Lower leg skin (tissue), 4 donors: Measurements from ENCODE around the gene ASAP2. TPM values are rescaled to one million over a fixed set of nuclear protein-coding genes. Genes with fewer than 3 reads are reported as not detected.

Source experiments
- DNase-seq, 2 donors: peaks; one replicate each; pipeline ENCODE4 v3.0.0-alpha.2; 2019; ENCODE audit warnings: low spot score in 2 of 2
- H3K4me3 ChIP-seq: fragments of 200-600 bp; sonication (generic); 2 replicates; pipeline ENCODE4 v1.5.1; 2017; ENCODE audit warnings: mild to moderate bottlenecking, low read depth; ENCODE audit not compliant: poor library complexity, severe bottlenecking
- POLR2A ChIP-seq, 2 donors: fragments of 450-650 bp; IDR thresholded peaks; one replicate each; pipeline ENCODE4 v1.6.1; 2016 to 2017; ENCODE audit warnings: antibody characterized with exemption in 2 of 2, mild to moderate bottlenecking in 1 of 2, moderate library complexity in 1 of 2
- WGBS, 2 donors: methylation state at CpG; one replicate each; pipeline ENCODE4 v1.1.5; 2018; 5-methylcytosine and 5-hydroxymethylcytosine counted together
- intact Hi-C: fragments of 100-400 bp; cut with DNase I; formaldehyde crosslinking; loops from one replicate; pipeline ENCODE4 v1.15.0; 2023; ENCODE audit warnings: low total_unique reads
- total RNA-seq, 4 donors: library from RNA; depleted of rRNA; stranded (reverse); fragments of >200 nt; gene quantifications; one replicate each; pipeline ENCODE4 v1.1.0, GENCODE V29; 2016
- TF ChIP-seq, protein P1 (sequence below), 3 donors: fragments of 450-650 bp; IDR thresholded peaks; one replicate each; pipeline ENCODE4 v1.5.1; 2016; ENCODE audit warnings: antibody characterized with exemption in 3 of 3, mild to moderate bottlenecking in 3 of 3, moderate library complexity in 2 of 3

The ASAP2 gene
- total RNA-seq, 4 donors from 2014 or later = 30.4 to 40.7 (median 33.1) TPM

DNA sequence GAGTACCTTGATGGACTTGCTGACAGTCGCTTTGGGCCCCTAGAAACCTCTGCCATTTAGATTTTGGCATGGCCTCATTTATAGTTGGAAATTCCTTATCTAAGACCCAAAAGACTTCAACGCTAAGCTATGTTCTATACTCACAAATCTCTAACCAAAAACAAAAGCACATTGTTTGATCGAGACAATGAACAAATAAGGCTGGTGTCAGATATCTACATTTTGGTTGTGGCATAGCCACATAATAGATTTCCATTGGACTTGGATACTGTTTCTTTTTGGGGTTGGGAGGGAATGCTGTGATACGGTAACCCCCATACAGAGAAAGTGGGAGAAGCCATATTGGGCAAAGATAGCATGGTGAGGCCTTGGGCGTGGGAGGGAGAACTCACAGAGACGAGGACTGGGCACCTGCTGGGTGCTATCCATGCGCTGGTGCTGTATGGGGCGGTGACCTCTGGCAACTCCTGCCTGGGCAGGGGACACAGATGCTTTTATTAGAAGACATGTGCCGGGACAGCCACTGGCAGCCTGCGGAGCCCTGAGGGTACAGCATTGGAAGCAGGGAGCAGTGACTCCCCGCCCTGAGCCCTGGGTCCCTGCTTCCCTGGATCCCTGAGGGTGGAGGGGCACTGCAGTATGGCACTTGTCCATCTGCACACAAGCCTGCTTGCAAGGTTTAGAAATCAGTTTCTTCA lies 97.1 kb downstream of the ASAP2 start:
- TF ChIP-seq POLR2A (IDR thresholded peaks at IDR 0.05) = no peak
- TF ChIP-seq, protein P1, sequence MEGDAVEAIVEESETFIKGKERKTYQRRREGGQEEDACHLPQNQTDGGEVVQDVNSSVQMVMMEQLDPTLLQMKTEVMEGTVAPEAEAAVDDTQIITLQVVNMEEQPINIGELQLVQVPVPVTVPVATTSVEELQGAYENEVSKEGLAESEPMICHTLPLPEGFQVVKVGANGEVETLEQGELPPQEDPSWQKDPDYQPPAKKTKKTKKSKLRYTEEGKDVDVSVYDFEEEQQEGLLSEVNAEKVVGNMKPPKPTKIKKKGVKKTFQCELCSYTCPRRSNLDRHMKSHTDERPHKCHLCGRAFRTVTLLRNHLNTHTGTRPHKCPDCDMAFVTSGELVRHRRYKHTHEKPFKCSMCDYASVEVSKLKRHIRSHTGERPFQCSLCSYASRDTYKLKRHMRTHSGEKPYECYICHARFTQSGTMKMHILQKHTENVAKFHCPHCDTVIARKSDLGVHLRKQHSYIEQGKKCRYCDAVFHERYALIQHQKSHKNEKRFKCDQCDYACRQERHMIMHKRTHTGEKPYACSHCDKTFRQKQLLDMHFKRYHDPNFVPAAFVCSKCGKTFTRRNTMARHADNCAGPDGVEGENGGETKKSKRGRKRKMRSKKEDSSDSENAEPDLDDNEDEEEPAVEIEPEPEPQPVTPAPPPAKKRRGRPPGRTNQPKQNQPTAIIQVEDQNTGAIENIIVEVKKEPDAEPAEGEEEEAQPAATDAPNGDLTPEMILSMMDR (IDR thresholded peaks at IDR 0.05) = no peak
- WGBS, 2 donors = 84 to 87% methylated on average over 10 to 11 of the region's 11 CpGs

GRCh38 chr2:9306911-9307310 lies 100.3 kb downstream of the ASAP2 start:
- intact Hi-C loops = no loop called here
- DNase-seq = peak in 1 of 2 donors; percentile 69
- WGBS, 2 donors = 49 to 79% methylated on average over 7 to 8 of the region's 8 CpGs
- no peak overlapping the region for H3K4me3 ChIP-seq
- TF ChIP-seq, protein P1 (IDR thresholded peaks at IDR 0.05) = no peak
- no peak for TF ChIP-seq POLR2A (IDR thresholded peaks at IDR 0.05)

More for the DNA sequence above, 97.1 kb downstream of the ASAP2 start:
- intact Hi-C loops = no loop called here
- peak in 1 of 2 donors; percentile 67 for DNase-seq
- H3K4me3 ChIP-seq = no peak overlapping the region

GRCh38 chr2:9307535-9307934 lies 100.9 kb downstream of the ASAP2 start:
- TF ChIP-seq, protein P1 (IDR thresholded peaks at IDR 0.05) = no peak
- TF ChIP-seq POLR2A (IDR thresholded peaks at IDR 0.05) = no peak
- 54 to 60% methylated on average over 7 of the region's 7 CpGs for WGBS, 2 donors
- no peak overlapping the region for H3K4me3 ChIP-seq
- intact Hi-C loops = no loop called here
- peak in 1 of 2 donors; percentile 78 for DNase-seq

- 77 to 79% methylated on average over 14 of the region's 14 CpGs for WGBS, 2 donors
- no peak overlapping the region for H3K4me3 ChIP-seq
- intact Hi-C loops = no loop called here
- DNase-seq = peak in 1 of 2 donors; percentile 60
- TF ChIP-seq POLR2A (IDR thresholded peaks at IDR 0.05) = no peak
- TF ChIP-seq, protein P1 (IDR thresholded peaks at IDR 0.05) = no peak
Measured at GRCh38 chr2:9308186-9308955, 101.8 kb downstream of the ASAP2 start.

DNA sequence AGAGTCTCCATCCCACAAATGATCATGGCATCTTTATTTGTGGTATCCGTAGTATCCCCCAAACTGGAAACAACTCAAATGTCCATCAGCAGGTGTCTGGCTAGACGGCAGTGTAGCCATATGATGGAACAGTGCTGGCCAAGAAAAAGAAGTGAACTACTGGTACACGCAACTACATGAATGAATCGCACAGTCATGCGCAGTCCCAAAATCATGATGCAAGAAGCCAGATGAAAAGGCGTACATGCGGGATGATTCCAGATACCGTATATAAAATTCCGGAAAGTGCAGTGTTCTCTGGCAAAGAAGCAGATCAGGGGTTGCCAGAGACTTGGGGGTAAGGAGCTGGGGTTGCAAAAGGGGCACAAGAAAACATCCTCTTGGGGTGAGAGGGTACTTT lies 102.5 kb downstream of the ASAP2 start:
- intact Hi-C loops = no loop called here
- WGBS, 2 donors = 93% methylated on average over 9 of the region's 9 CpGs
- H3K4me3 ChIP-seq = no peak overlapping the region
- peak in 1 of 2 donors; percentile 23 for DNase-seq
- TF ChIP-seq, protein P1 (IDR thresholded peaks at IDR 0.05) = no peak
- TF ChIP-seq POLR2A (IDR thresholded peaks at IDR 0.05) = no peak
